ENCODE data around the gene EXOSC2.

EXOSC2 gene, protein sequence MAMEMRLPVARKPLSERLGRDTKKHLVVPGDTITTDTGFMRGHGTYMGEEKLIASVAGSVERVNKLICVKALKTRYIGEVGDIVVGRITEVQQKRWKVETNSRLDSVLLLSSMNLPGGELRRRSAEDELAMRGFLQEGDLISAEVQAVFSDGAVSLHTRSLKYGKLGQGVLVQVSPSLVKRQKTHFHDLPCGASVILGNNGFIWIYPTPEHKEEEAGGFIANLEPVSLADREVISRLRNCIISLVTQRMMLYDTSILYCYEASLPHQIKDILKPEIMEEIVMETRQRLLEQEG

DNA sequence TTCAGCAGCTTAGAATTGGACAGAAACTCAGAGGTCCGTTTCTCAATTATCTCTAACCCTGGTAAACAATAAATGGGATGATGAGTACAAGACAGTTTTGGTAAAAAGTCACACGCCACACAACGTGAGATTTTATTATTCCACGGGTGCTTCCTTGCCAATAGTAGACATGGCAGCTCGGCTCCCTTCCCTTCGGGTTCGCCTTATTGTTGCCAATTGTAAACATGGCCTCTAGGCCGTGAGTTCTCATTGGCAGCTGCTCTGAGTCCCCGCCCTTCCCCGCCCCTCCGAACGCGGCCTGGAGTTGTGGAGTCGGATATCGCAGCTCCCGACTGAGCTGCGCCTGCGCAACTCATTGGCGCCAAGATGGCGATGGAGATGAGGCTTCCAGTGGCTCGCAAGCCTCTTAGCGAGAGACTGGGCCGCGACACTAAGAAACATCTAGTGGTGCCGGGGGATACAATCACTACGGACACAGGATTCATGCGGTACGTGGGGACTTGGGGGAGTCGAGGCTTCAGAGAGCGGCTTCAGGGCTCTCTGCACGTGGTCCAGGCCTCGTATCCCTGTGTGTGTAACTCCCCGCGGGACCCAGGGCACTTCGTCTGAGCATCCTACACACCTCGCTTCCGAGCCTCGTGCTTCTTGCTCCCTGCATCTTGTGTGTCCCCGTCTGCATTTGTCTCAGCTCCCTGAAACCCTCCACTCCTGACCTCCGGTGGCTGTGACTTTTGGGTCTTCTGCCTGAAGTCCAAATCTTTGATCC lies at the start of gene EXOSC2:
EXOSC2 (plus strand) TSS at position 355 of the 766 bp plus-strand sequence; CDS start at position 367, 12 bp downstream.
- DNase-seq = peak; percentile 98

DNA sequence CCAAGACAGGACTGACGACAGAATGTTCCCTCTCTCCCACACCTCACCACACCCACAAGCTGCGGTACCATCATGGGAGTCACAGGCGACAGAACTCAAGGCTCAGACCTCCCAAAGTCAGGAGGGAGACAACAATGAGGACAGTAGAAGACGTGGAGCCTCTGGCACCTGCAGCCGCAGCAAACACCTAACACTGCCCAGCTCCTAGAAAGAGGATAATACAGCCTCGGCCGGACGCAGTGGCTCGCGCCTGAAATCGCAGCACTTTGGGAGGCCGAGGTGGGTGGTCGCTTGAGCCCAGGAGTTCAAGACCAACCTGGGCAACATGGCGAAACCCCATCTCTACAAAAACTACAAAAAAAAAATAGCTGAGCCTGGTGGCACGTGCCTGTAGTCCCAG lies 42.4 kb upstream of the EXOSC2 start:
- no peak for DNase-seq

DNA sequence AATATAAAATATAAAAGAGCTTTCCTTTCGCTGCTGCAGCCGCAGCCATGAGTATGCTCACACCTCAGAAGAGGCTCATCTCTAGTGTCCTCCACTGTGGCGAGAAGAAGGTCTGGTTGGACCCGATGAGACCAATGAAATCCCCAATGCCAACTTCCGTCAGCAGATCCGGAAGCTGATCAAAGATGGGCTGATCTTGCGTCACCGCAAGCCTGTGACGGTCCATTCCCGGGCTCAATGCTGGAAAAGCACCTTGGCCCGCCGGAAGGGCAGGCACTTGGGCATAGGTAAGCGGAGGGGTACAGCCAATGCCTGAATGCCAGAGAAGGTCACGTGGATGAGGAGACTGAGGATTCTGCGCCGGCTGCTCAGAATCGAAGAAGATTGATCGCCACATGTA lies 41.8 kb upstream of the EXOSC2 start:
- no peak for DNase-seq

DNA sequence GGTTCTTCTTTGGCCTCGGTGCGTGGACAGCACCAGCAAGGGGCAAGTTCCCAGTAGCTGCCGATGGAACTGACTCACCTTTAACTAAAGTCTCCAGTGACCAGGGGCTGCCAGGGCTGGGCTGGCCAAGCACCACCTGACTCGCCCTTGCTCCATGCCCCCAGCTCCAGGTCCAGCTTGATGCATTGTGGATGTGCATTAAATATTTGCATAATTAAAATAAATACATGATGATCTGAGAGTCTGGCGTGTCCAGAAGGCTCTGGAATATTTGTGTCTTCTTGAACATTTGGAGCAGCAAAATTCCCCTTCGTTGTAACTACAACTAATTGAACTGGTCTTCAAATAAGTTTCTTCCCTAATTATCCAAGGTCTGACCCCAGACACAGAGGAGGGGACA lies 38.7 kb upstream of the EXOSC2 start:
- DNase-seq = no peak

DNA sequence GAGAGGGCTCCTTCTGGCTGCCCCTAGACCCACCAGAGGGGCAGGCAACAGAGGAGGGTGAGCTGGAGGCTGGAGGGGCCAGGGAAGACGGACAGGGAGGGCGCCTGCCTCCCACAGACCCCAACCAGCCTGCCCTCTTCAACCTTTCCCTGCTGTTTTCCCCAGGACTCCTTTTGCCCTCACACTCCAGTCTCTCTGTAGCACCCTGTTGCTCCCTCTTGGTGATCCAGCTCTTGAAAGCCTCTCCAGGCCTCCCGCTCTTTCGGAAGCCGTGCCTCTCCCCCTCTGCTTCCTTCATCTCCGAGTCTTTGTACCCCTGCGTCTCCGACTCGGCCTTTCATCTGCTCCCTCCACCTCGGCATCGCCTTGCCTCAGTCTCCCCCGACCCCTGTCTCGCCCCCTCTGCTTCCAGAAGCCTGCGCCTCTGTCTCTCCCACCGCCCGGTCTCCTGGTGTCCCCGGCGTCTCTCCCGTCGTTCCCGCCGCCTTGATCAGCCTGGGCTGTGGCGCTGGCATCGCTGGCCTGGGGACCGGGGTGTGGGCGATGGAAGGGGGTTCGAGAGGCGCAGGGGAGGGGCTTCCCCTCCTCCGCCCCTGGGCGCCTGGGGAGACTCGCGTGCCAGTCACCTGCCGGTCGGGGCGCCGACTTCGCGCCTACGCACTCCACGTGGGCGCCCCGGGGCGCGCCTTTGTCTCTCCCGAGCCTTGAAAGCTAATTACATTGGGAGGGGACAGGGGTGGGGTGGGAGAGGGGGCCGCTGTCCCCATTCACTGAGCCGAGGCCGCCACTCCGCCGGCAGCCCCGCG lies 34.5 kb upstream of the EXOSC2 start:
- no peak for DNase-seq

DNA sequence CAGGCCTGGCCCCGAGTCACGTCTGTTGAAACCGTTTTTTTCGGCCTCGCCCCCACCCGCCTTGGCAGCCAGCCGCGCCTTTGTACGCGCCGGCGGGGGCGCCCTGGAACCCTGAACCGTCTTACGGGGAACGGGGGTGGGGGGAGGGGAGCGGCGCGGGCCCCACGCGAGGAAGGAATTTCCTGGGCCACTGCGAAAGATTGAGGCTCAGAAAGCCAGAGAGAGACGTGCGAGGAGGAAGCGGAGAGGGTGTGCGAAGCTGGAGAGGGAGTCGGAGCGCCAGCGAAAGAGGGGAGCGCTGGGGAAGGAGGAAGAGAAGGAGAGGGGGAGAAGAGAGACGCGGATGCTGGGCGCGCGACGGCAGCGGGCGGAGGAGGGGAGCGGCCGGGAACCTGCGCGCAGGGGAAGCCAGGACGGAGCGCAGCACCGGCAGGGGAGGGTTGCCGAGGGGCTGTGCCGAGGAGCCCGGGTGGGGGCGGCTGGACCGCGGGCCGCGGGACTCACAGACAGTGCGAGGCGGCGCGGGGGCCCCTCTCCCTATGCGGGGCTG lies 33.8 kb upstream of the EXOSC2 start:
- no peak for DNase-seq

DNA sequence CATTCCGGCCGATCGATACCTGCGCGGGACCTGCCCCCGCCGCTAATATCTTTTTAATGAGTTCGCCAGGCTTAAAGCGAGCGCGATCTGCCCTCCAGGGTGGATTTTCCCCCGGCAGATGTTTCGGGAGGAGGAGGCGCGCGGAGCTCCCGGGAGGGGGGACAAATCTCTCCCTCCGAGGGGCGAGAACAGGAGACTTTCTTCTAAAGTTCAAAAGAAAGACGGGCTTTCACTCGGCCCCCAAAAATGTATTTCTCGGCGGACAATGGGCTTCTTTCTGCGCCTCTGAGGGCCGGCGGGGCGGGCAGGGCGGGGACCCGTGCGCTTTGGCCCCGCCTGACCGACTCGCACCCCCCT lies 33.3 kb upstream of the EXOSC2 start:
- DNase-seq = no peak

DNA sequence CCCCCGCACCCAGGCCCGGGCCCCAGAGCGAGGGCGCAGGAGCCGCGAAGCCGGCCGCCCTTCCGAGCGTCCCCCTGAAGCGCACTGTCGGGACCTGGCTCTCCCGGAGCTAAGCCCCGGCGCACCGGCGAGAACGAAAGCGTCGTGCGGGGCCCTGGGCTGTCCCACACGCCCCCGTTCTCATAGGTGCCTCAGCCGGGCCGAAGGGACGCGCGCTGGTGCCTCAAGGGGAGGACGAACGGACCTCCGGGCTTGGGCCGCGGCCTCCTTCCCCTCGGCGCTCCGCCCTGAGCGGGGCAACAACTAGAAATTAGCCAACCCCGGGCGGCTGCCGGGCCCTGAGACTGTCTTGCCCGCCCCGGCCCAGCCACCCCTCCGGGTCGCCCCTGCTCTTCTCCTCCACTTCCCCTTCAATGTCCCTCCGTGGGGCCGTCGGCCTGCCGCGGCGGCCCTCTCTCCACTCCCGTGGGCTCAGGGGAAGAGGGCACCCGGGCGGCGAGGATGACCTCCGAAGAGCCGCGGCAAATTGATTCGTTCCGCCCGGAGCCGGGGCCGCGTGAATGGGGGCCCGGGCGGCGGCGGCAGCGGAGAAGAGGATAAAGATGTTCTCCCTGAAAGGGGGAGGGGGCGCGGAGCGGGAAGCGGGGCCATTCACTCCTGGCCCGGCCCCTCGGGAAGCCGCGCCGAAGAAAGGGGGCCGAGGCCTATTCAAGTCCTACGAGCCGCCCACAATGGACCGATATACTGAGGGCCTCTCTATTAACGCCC lies 32.7 kb upstream of the EXOSC2 start:
- DNase-seq = no peak

DNA sequence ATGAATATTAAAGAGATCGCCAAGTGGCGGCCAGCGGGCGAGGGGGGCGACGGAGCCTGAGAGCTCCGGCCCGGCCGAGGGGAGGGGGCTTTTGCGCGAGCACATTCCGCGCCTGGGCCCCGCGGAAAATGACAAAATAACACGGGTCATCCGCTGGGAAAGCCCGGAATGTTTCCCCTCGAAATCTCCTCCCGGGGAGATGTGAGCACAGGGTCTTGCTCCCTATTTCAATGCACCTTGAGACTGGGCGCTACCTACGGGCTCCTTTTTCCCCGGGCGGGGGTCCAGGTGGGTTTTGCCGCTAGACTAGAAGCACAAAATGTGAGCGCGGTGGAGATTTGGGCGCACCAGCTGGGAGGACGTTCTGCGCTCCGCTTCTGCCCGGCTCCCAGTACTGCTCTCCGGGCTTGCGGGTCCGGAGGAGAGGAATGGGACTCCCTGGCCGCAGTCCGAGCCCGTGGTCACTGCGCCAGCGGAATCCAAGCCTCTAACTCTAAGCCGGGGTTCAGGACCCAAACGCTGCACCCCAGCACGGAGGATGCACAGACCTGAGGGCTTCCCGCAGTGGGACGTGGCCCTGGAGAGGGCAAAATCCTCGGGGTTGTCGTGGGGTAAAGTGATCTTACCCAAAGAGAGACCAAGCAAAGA lies 32.0 kb upstream of the EXOSC2 start:
- no peak for DNase-seq

DNA sequence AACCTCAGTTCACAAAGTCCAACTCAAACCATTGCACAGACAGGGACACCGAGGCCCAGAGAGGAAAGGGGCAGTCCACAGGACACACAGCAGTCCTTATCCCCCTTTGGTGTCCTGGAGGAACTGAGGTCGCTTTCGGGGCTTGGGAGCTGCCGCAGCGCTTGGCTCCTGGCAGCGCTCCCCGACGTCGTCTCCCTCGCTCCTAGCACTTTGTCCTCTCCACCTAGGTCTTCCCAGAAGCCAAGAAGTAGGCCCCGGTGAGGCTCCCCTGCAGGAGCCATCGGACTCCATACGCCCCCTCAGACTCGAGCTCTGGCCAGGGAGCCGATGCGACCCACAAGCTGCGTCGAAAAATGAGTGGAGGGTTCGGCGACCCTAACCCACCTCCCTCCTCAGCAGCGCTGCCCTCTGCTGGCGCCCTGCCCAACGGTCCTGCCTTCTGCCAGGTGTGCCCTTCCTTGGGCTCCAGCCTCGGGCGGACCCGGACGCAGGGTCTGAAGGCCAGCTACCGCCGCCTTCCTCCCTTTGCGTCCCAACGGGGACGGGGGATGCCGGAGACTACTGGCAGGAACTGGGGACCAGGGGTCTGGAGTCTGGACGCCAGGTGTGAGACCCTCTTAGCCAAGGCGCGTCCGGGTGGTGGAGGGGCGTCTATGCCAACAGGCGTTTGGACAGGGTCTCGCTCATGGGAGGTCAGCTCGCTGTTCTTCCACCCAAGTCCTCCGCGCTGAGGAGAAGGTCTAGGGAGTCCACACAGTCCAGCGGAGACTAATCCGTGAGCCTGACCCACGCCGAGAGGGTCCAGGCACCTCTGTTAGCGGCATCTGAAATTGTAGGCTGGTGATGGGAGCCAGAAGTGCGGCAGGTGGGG lies 31.2 kb upstream of the EXOSC2 start:
- no peak for DNase-seq

DNA sequence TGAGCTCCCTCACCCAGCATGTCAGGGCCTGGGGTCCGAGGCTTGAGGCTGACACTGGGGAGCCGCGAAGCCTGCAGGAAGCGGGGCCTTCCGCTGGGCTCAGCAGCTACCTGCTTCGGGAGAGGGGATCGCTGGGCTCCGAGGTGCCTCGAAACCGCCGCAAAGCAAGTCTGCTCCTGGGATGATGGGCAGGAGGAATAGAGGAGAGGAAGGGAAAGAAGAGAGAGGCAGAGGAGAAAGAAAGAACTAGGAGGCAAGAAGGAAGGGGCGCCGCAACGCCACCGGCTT lies 30.7 kb upstream of the EXOSC2 start:
- no peak for DNase-seq

DNA sequence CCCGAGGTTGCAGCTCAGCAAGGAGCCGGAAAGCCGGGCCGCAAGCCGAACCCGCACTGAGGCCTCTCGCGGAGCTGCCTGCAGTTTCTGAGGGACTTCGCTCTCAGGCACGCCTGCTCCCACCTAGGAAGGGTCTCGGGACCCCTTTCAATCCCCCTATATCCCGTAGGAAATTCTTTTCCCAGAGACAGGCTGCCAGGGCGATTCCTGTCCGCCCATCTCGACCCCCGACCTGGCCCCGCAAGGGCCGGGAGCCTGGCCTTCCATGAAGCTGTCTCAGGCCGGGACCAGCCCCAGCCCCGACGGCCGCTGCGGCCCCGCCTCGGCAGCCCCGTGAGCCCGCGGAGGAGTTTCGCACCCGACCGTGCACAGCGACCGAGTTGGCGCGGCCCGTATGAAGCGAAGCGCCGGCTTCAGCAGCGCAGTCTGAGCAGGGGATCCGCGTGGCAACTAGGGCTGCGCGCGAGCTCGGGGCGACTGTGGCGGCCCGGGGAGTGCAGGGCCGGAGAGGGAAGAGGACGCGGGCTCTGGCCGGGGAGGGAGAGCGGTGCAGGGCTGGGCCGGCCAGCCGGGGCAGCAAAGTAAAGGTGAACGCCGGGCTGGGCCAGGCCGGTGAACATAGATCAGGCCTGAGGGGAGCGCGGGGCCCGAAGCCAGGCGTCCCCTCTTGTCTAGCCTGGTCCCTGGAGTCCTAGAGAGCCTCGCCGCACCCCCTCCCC lies 30.2 kb upstream of the EXOSC2 start:
- no peak for DNase-seq

DNA sequence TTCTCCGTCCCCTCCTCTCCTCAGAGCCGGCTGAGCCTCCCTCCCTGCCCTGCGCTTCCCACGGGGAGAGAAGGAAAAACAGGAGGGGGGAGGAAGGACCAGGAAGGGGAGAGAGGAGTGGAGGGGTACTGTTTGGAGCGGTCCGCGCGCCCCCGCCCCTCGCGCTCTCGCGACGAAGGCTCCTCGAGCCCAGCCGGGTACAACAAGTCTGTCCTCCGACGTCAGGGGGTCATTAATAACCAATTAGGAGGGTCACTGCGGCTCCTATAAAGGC lies 29.7 kb upstream of the EXOSC2 start:
- DNase-seq = no peak

DNA sequence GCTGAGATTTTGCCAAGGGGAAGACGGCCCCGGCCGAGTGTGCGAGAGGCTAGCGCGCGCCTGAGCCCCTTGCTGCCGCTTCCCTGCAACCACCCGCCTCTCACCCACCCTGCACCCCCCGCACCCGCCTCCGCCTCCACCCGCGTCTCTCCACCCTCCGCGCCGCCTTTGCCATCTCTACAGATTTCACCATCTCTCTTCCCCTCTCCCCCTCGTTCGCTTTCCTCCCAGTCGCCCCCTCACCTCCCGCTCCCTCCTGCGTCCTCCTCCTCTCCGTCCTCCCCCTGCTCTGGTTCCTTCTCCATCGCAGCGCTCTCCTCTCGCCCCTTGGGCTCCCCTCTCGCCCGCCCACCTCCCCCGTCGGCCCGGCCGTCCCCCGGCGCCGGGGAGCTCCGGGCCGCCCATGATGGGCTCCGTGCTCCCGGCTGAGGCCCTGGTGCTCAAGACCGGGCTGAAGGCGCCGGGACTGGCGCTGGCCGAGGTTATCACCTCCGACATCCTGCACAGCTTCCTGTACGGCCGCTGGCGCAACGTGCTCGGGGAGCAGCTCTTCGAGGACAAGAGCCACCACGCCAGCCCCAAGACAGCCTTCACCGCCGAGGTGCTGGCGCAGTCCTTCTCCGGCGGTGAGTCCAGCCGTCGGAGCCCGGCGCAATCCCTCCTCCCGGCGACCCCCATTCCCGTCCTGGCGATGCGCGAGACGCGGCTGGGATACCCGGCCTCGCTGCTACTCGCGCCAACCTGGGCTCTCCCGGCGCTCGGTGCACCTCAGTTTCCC lies 29.1 kb upstream of the EXOSC2 start, which contains the start of gene PRDM12:
PRDM12 (plus strand) TSS at position 344 of the 778 bp plus-strand sequence; CDS start at position 404, 60 bp downstream.
- DNase-seq = no peak

DNA sequence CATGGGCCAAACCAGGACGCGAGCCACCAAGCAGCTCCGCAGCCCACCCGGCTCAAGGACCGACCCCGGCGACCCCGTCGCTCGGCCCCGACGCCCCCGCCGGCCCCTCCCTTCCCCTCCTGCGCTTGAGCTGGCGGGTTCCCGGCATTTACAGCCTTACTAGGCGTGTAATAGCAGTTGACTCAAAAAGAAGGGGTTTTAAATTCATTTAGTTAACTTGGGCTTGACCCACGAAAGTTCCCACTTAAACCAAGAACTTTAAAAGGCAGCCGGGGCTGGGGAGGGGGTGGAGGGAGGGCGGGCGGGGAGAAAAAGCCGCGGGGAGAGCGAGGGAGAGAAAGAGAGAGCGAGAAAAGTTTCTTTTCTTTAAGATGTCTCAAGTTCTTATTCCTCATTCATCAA lies 28.6 kb upstream of the EXOSC2 start:
- no peak for DNase-seq

DNA sequence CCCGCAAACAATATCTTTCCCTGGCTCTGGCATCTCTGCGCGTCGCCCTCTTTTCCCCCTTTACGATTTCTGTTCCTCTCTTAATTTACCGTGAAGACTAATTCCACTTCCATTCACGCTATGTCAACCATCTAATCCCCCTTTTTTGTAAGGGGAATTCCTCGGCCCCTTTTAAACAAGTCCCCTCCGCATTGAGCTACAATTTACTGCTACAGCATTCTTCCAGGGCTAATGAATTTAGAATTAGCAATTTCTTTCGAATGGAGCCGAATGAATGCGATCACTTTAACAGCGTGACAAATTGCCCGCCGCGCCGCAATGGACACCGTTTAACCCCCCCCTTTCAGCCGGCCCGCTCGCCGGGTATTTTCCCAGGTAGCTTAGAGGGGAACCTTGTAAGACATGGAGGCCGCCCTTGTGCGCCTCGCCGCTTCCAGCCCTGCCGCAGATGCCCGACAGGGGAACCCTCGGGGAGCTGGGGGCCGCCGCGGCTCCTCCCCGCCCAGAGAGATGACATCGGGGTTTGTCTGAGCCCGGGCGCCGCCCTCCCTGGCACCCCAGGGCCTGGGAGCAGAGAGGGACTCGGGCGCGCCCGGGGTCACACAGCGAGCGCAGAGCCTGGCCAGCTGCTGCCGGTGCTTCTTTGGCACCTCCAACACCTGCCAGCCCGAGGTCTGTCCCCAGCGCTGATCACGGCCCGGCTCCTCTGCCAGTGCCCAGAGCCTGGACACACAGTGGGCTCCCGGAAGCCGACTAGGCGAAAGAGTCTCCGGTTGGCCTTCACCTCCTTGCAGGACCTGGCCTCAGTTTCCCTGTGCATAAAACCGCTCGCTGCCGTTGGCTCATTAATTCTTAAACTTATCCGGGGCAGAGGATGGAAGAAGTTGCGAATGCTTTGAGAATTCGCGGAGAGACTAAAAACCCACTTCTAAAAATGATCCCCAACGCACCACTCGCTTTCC lies 27.9 kb upstream of the EXOSC2 start:
- no peak for DNase-seq

DNA sequence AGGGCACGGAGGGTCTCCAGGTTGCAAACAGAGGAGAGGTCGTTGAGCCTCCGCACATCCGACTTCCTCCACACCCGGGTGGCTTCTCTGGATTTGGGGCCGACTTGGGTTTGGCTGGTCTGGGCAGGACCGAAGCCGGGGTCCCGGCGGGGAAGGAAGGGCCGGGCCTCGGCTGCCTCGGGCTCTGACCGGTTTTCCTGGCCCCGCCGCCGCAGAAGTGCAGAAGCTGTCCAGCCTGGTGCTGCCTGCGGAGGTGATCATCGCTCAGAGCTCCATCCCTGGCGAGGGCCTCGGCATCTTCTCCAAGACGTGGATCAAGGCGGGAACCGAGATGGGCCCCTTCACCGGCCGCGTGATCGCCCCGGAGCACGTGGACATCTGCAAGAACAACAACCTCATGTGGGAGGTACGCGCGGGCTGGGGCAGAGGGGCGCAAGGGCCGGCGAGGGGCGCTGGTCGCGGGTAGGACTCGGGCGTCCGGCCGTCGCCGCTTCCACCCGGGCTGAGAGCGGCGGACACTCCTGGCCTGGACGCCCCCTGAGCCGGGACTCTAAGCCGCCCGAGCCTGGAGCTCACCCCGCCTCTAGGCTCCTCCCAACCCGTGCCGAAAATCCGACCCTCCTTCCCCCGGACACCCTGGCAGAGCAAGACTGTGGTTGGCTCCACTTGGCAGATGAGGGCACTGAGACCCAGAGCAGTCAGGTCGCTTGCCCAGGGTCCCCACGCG lies 27.0 kb upstream of the EXOSC2 start:
- DNase-seq = no peak

DNA sequence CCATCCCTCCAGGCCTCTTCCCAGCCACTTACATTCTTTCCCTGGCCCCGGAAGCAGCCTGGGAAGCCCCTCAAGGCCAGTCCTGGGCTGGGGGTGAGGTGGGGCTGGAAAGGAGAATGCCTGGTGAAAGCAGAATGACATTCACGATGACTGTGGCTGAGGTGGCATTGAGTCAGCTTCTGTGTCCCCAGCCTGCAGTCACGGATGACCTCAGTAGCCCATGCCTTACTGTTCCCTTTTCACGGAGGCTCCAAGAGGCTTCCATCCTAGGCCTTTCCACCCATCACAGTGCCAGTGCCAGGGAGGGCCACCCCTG lies 26.5 kb upstream of the EXOSC2 start:
- DNase-seq = no peak

All from midbrain (tissue), 1 donor.